Measurements from ENCODE around the gene SCAMP5. TPM values are rescaled to one million over a fixed set of nuclear protein-coding genes. Genes with fewer than 3 reads are reported as not detected.

SCAMP5 gene
- polyA plus RNA-seq, 1 donor (not counting 4 experiments of a cell fraction or from before 2014, with no cell fraction given): 1.9 TPM

- FAIRE-seq (no peak), DNase-seq (ENCODE audit: low read depth, low spot score) (no peak)
- no peak overlapping the region for H3K9ac ChIP-seq (ENCODE audit: control insufficient read depth, extremely low read depth, insufficient read depth, low read length)
- no peaks in the 10 kb centered on the region for H3K36me3 ChIP-seq (ENCODE audit: control insufficient read depth in 2 of 2, extremely low read depth in 1 of 2, insufficient read depth in 2 of 2, low read length in 2 of 2)
- H3K79me2 ChIP-seq (ENCODE audit: control insufficient read depth, insufficient read depth, low read length): no peaks in the 10 kb centered on the region
- no peak overlapping the region for H3K27ac ChIP-seq (ENCODE audit: control insufficient read depth, insufficient read depth, low read length)
- dilution Hi-C loops (cut with MboI; ENCODE audit: extremely low pct_ligation_motif_present, low sequenced_read_pairs): no loop called here
- H3K4me2 ChIP-seq (ENCODE audit: control insufficient read depth, extremely low read depth, insufficient read depth, low read depth, low read length): no peak overlapping the region
- no peak overlapping the region for H3K4me3 ChIP-seq (ENCODE audit: control insufficient read depth in 2 of 3, extremely low read depth in 1 of 3, insufficient read depth in 2 of 3, low read depth in 1 of 3, low read length in 3 of 3)
- peaks cover 21% of the 10 kb centered on the region for H3K4me1 ChIP-seq (ENCODE audit: control insufficient read depth, extremely low read depth, insufficient read depth, low read length)
- no peaks in the 10 kb centered on the region for H4K20me1 ChIP-seq (ENCODE audit: control insufficient read depth, extremely low read depth, insufficient read depth, low read length)
- peaks cover 16% of the 10 kb centered on the region for H3K27me3 ChIP-seq (ENCODE audit: control insufficient read depth, extremely low read depth, insufficient read depth, low read length)
- TF ChIP-seq CTCF (optimal IDR thresholded peaks at IDR 0.05 in 1 of 3, IDR thresholded peaks at IDR 0.05 in 1 of 3, conservative IDR thresholded peaks at IDR 0.05 in 1 of 3; ENCODE audit: extremely low read depth in 1 of 3, insufficient read depth in 2 of 3, low read length in 3 of 3): no peak
- no peak for TF ChIP-seq EZH2 (IDR thresholded peaks at IDR 0.05; ENCODE audit: low read length)
- H2AFZ ChIP-seq (ENCODE audit: control insufficient read depth, low read length): no peak overlapping the region
- H3K9me1 ChIP-seq (ENCODE audit: control insufficient read depth, extremely low read depth, insufficient read depth, low read length): no peaks in the 10 kb centered on the region
- H3K9me3 ChIP-seq (ENCODE audit: control insufficient read depth, low read depth, low read length): no peaks in the 10 kb centered on the region
Observed at GRCh38 chr15:75070674-75071073, 75.3 kb downstream of the SCAMP5 start.

Small RNAs within 50 kb of the gene (small RNA-seq; reads per million reads assigned to genes)
- gene AC015720.1 (ENCODE audit: insufficient read length in 3 of 3, low read depth in 3 of 3, low replicate concordance in 1 of 3) (0 reads per million in 3 experiments), gene RF00019 (ENCODE audit: insufficient read length in 3 of 3, low read depth in 3 of 3, low replicate concordance in 1 of 3) (0 reads per million in 3 experiments)

Other genes starting within 250 kb of the SCAMP5 start
- 0.04 to 0.09 TPM in 2 of 3 replicates, not detected in the other for gene CYP1A2, start 246.7 kb upstream of the SCAMP5 start, polyA plus RNA-seq
- 14.9 to 41.5 TPM (median 17.2 TPM) in 3 replicates for gene CSK, start 213.5 kb upstream of the SCAMP5 start, polyA plus RNA-seq
- gene LMAN1L, start 182.7 kb upstream of the SCAMP5 start, polyA plus RNA-seq: not detected in 3 replicates
- gene CPLX3, start 168.9 kb upstream of the SCAMP5 start, polyA plus RNA-seq: 0.03 TPM in 1 of 3 replicates, not detected in the others
- 12.0 to 26.4 TPM (median 16.5 TPM) in 3 replicates for gene ULK3, start 152.4 kb upstream of the SCAMP5 start, polyA plus RNA-seq
- gene SCAMP2, start 122.2 kb upstream of the SCAMP5 start, polyA plus RNA-seq: 72.8 to 114 TPM (median 83.5 TPM) in 3 replicates
- 35.5 to 58.6 TPM (median 39.2 TPM) in 3 replicates for gene MPI, start 105.5 kb upstream of the SCAMP5 start, polyA plus RNA-seq
- 32.1 to 73.4 TPM (median 45.4 TPM) in 3 replicates for gene FAM219B, start 88.7 kb upstream of the SCAMP5 start, polyA plus RNA-seq
- 132 to 245 TPM (median 217 TPM) in 3 replicates for gene COX5A, start 57.5 kb upstream of the SCAMP5 start, polyA plus RNA-seq
- 0.60 to 1.0 TPM (median 0.62 TPM) in 3 replicates for gene RPP25, start 38.8 kb upstream of the SCAMP5 start, polyA plus RNA-seq
- gene PPCDC, start 28.0 kb downstream of the SCAMP5 start, polyA plus RNA-seq: 11.9 to 14.3 TPM (median 13.7 TPM) in 3 replicates
- gene C15orf39, start 206.3 kb downstream of the SCAMP5 start, polyA plus RNA-seq: 1.8 to 5.3 TPM (median 2.1 TPM) in 3 replicates

Measured in keratinocyte (primary cell).